Sigmoid colon (tissue), 4 donors: ENCODE results near the gene TELO2.

Source experiments
- CTCF ChIP-seq, 4 experiments: fragments of 450-650 bp in 3 of 4; fragments of 200-600 bp in 1 of 4; IDR thresholded peaks; one replicate each; pipeline ENCODE4 v1.5.1; 2016 to 2019; ENCODE audit warnings: antibody characterized with exemption in 4 of 4, mild to moderate bottlenecking in 3 of 4, moderate library complexity in 2 of 4
- EP300 ChIP-seq, 4 donors: sonication (generic); formaldehyde crosslinking; IDR thresholded peaks; one replicate each; pipeline ENCODE4 v1.6.1; 2017; ENCODE audit warnings: antibody characterized with exemption in 4 of 4
- POLR2AphosphoS5 ChIP-seq, 4 donors: sonication (generic); formaldehyde crosslinking; IDR thresholded peaks; one replicate each; pipeline ENCODE4 v1.6.1; 2017; ENCODE audit warnings: antibody characterized with exemption in 4 of 4

GRCh38 chr16:1475552-1476114 is 17.5 kb upstream of the TELO2 start:
- TF ChIP-seq POLR2AphosphoS5 (IDR thresholded peaks at IDR 0.05) (no peak), EP300 (IDR thresholded peaks at IDR 0.05) (no peak), CTCF (IDR thresholded peaks at IDR 0.05) (no peak)
